A673 (cell line): Measurements from ENCODE around the gene DYNC1LI2. TPM values are rescaled to one million over a fixed set of nuclear protein-coding genes. Genes with fewer than 3 reads are reported as not detected.

Experiments used
- BruUV-seq: library from RNA; stranded (reverse); fragments of 400-500 nt; replicated peaks from 2 replicates; lab custom pipeline; 2021; lab: Mats Ljungman, UMichigan
- CTCF ChIA-PET: fragments of 300-600 bp; sonication (Branson Sonifier 250); formaldehyde crosslinking; loops from one replicate; lab custom pipeline; 2022; ENCODE audit warnings: antibody characterized with exemption; lab: Charles Lee
- POLR2A ChIA-PET: fragments of 300-600 bp; sonication (Branson Sonifier 250); formaldehyde crosslinking; loops from one replicate; lab custom pipeline; 2022; ENCODE audit warnings: antibody characterized with exemption; ENCODE audit not compliant: low non-redundant PET; lab: Charles Lee
- DNase-seq: peaks from one replicate; pipeline ENCODE4 v3.0.0-alpha.2; 2015; ENCODE audit warnings: low spot score
- H3K27ac ChIP-seq: fragments of 200-600 bp; sonication (generic); 2 replicates; pipeline ENCODE4 v1.5.1; 2016; ENCODE audit warnings: mixed run types, low read depth, mild to moderate bottlenecking, mixed read lengths, antibody characterized with exemption, low read length; ENCODE audit not compliant: poor library complexity, severe bottlenecking
- H3K27me3 ChIP-seq: fragments of 200-600 bp; sonication (generic); replicated peaks from 2 replicates; pipeline ENCODE4 v1.6.1; 2017; ENCODE audit warnings: mixed run types, low read depth, mild to moderate bottlenecking, mixed read lengths, antibody characterized with exemption, low read length; ENCODE audit not compliant: insufficient read depth, poor library complexity
- H3K36me3 ChIP-seq: fragments of 200-600 bp; sonication (generic); 2 replicates; pipeline ENCODE4 v1.6.1; 2016; ENCODE audit warnings: mixed run types, mild to moderate bottlenecking, mixed read lengths, antibody characterized with exemption, low read length; ENCODE audit not compliant: insufficient read depth, poor library complexity, severe bottlenecking
- H3K4me1 ChIP-seq: fragments of 200-600 bp; sonication (generic); 2 replicates; pipeline ENCODE4 v1.6.1; 2017; ENCODE audit warnings: mixed run types, mild to moderate bottlenecking, mixed read lengths, antibody characterized with exemption, low read length; ENCODE audit not compliant: insufficient read depth, poor library complexity, severe bottlenecking
- H3K4me3 ChIP-seq: fragments of 200-600 bp; sonication (generic); 2 replicates; pipeline ENCODE4 v1.5.1; 2016; ENCODE audit warnings: low read depth, mixed run types, mild to moderate bottlenecking, mixed read lengths, low read length; ENCODE audit not compliant: poor library complexity, severe bottlenecking
- H3K9me3 ChIP-seq: fragments of 200-600 bp; sonication (generic); 2 replicates; pipeline ENCODE4 v1.6.1; 2016; ENCODE audit warnings: mixed run types, low read depth, mild to moderate bottlenecking, mixed read lengths, antibody characterized with exemption, low read length; ENCODE audit not compliant: poor library complexity, severe bottlenecking
- CTCF ChIP-seq: fragments of 300-800, 200-600 bp; sonication (generic); conservative IDR thresholded peaks from 2 replicates; pipeline ENCODE4 v1.5.1; 2017; ENCODE audit warnings: low read depth, mild to moderate bottlenecking, antibody characterized with exemption, low read length, moderate library complexity, mixed read lengths
- EZH2 ChIP-seq: fragments of 200-600 bp; sonication (generic); IDR thresholded peaks from 2 replicates; pipeline ENCODE4 v1.6.1; 2017; ENCODE audit warnings: borderline replicate concordance, low read depth, mild to moderate bottlenecking, mixed read lengths, antibody characterized with exemption, low read length; ENCODE audit not compliant: poor library complexity, severe bottlenecking
- intact Hi-C: fragments of 100-400 bp; cut with micrococcal nuclease; formaldehyde crosslinking; loops from one replicate; pipeline ENCODE4 v1.10.0; 2022; ENCODE audit not compliant: unreplicated experiment
- total RNA-seq: library from RNA; stranded (reverse); gene quantifications from 2 replicates; pipeline ENCODE4 v1.2.3, GENCODE V29; 2021

DYNC1LI2 gene
- total RNA-seq, 1 experiment from 2014 or later: 164 TPM

GRCh38 chr16:66746682-66747081 lies 4.7 kb downstream of the DYNC1LI2 start:
- intact Hi-C loops: no loop called here
- BruUV-seq: no TSS peak
- H3K4me1 ChIP-seq: peaks cover 14% of the 10 kb centered on the region
- H3K27me3 ChIP-seq: no peaks in the 10 kb centered on the region
- CTCF ChIA-PET: no interaction called here
- no peak overlapping the region for H3K27ac ChIP-seq
- peaks cover 71% of the 10 kb centered on the region for H3K36me3 ChIP-seq
- TF ChIP-seq CTCF (no peak), EZH2 (no peak)
- DNase-seq: no peak
- no peak overlapping the region for H3K4me3 ChIP-seq
- POLR2A ChIA-PET: no interaction called here
- H3K9me3 ChIP-seq: no peaks in the 10 kb centered on the region

- TF ChIP-seq CTCF (no peak), EZH2 (no peak)
- no peaks in the 10 kb centered on the region for H3K27me3 ChIP-seq
- no peaks in the 10 kb centered on the region for H3K9me3 ChIP-seq
- no peak for DNase-seq
- intact Hi-C loops: no loop called here
- peaks cover 20% of the 10 kb centered on the region for H3K4me1 ChIP-seq
- H3K27ac ChIP-seq: no peak overlapping the region
- POLR2A ChIA-PET: no interaction called here
- no TSS peak for BruUV-seq
- CTCF ChIA-PET: no interaction called here
- H3K4me3 ChIP-seq: no peak overlapping the region
- peaks cover 78% of the 10 kb centered on the region for H3K36me3 ChIP-seq
These were observed 5.4 kb downstream of the DYNC1LI2 start for GRCh38 chr16:66746048-66746447.

- Histone ChIP-seq H3K27me3 (no peaks in the 10 kb centered on the region), H3K36me3 (peaks cover 86% of the 10 kb centered on the region), H3K9me3 (no peaks in the 10 kb centered on the region), H3K4me3 (no peak overlapping the region), H3K4me1 (peaks cover 14% of the 10 kb centered on the region), H3K27ac (peak overlapping the region; percentile 70)
- ChIA-PET CTCF (interaction anchor here (0.6 to 2.4 kb wide), 3 partner anchors 134 to 254 kb away, joined by 7 to 12 read pairs (median 12); no protein-coding TSS in a partner anchor), POLR2A (interaction anchor here (0.6 kb wide), 1 partner anchor 461 kb away, joined by 3 read pairs; no protein-coding TSS in a partner anchor)
- intact Hi-C loops: loop anchor here (2.0 kb wide), 1 partner anchor 335 kb away; no protein-coding TSS in a partner anchor
- DNase-seq: no peak
- TF ChIP-seq CTCF (no peak), EZH2 (no peak)
- BruUV-seq: TSS peak; percentile 7
These were observed 9.2 kb downstream of the DYNC1LI2 start for GRCh38 chr16:66741950-66742808.
